Neural cell (in vitro differentiated cells): ENCODE measurements around the gene RP2. TPM values are rescaled to one million over a fixed set of nuclear protein-coding genes. Genes with fewer than 3 reads are reported as not detected.

Experiments used
- H2AFZ ChIP-seq: fragments of 200-600, 300-800 bp; sonication (generic), shearing (Covaris generic); 2 replicates; pipeline ENCODE4 v1.6.0; 2014; ENCODE audit warnings: low read depth, mild to moderate bottlenecking, antibody characterized with exemption, low read length, moderate library complexity
- H3F3A ChIP-seq: fragments of 200-600 bp; shearing (Covaris generic); 2 replicates; pipeline ENCODE4 v1.6.1; 2016; ENCODE audit warnings: mild to moderate bottlenecking, moderate library complexity, mixed read lengths, antibody characterized with exemption, low read length; ENCODE audit not compliant: insufficient read depth, poor library complexity, severe bottlenecking
- H3K27ac ChIP-seq: fragments of 200-600, 300-800 bp; sonication (generic), shearing (Covaris generic); 2 replicates; pipeline ENCODE4 v1.5.1; 2014; ENCODE audit warnings: mild to moderate bottlenecking, low read length, moderate library complexity
- H3K27me3 ChIP-seq: fragments of 300-800, 200-600 bp; sonication (generic), shearing (Covaris generic); 2 replicates; pipeline ENCODE4 v1.6.0; 2014; ENCODE audit warnings: mild to moderate bottlenecking, low read depth, low read length, moderate library complexity; ENCODE audit not compliant: insufficient read depth
- H3K36me3 ChIP-seq: fragments of 300-800, 200-600 bp; sonication (generic), shearing (Covaris generic); 2 replicates; pipeline ENCODE4 v1.5.1; 2014; ENCODE audit warnings: mild to moderate bottlenecking, antibody characterized with exemption, low read length, moderate library complexity; ENCODE audit not compliant: insufficient read depth
- H3K4me2 ChIP-seq: fragments of 300-800, 200-600 bp; sonication (generic), shearing (Covaris generic); 2 replicates; pipeline ENCODE4 v1.6.0; 2014; ENCODE audit warnings: mild to moderate bottlenecking, low read length
- H3K4me3 ChIP-seq: fragments of 300-800, 200-600 bp; sonication (generic), shearing (Covaris generic); 2 replicates; pipeline ENCODE4 v1.5.1; 2014; ENCODE audit warnings: mild to moderate bottlenecking, low read length, moderate library complexity
- H3K79me2 ChIP-seq: fragments of 200-600 bp; shearing (Covaris generic); replicated peaks from 2 replicates; pipeline ENCODE4 v1.6.0; 2014; ENCODE audit warnings: mild to moderate bottlenecking, low read length, moderate library complexity; ENCODE audit not compliant: insufficient read depth
- H3K9ac ChIP-seq: fragments of 300-800, 200-600 bp; sonication (generic), shearing (Covaris generic); 2 replicates; pipeline ENCODE4 v1.6.1; 2016; ENCODE audit warnings: mild to moderate bottlenecking, low read length, mixed read lengths
- H3K9me2 ChIP-seq: fragments of 200-600 bp; shearing (Covaris generic); 2 replicates; pipeline ENCODE4 v1.6.1; 2016; ENCODE audit warnings: mild to moderate bottlenecking, low read length, mixed read lengths; ENCODE audit not compliant: insufficient read depth
- H3K9me3 ChIP-seq: fragments of 200-600, 300-800 bp; sonication (generic), shearing (Covaris generic); 2 replicates; pipeline ENCODE4 v1.6.1; 2016; ENCODE audit warnings: mild to moderate bottlenecking, mixed run types, low read length, moderate library complexity, mixed read lengths
- H4K20me1 ChIP-seq: fragments of 200-600 bp; shearing (Covaris generic); 2 replicates; pipeline ENCODE4 v1.6.1; 2016; ENCODE audit warnings: mild to moderate bottlenecking, mixed run types; ENCODE audit not compliant: insufficient read depth
- CTCF ChIP-seq: fragments of 450-650 bp; IDR thresholded peaks from 2 replicates; pipeline ENCODE4 v1.5.1; 2014; ENCODE audit warnings: antibody characterized with exemption, mild to moderate bottlenecking, moderate library complexity; ENCODE audit not compliant: poor library complexity, severe bottlenecking
- EP300 ChIP-seq: fragments of 450-650 bp; conservative IDR thresholded peaks from 2 replicates; pipeline ENCODE4 v1.6.1; 2014; ENCODE audit warnings: antibody characterized with exemption, mild to moderate bottlenecking, moderate library complexity; ENCODE audit not compliant: poor library complexity, severe bottlenecking
- EZH2 ChIP-seq: fragments of 200-600, 300-800 bp; shearing (Covaris generic), sonication (generic); IDR thresholded peaks from 2 replicates; pipeline ENCODE4 v1.6.1; 2014; ENCODE audit warnings: antibody characterized with exemption, low read length, borderline replicate concordance, mild to moderate bottlenecking; ENCODE audit not compliant: insufficient read depth, poor library complexity, severe bottlenecking
- MXI1 ChIP-seq: fragments of 450-650 bp; conservative IDR thresholded peaks from 2 replicates; pipeline ENCODE4 v1.6.1; 2014; ENCODE audit warnings: antibody characterized with exemption, mild to moderate bottlenecking; ENCODE audit not compliant: poor library complexity, severe bottlenecking
- POLR2AphosphoS5 ChIP-seq: IDR thresholded peaks from 2 replicates; pipeline ENCODE4 v1.6.1; 2012
- RAD21 ChIP-seq: fragments of 450-650 bp; conservative IDR thresholded peaks from 2 replicates; pipeline ENCODE4 v1.6.1; 2014; ENCODE audit warnings: antibody characterized with exemption, mild to moderate bottlenecking, moderate library complexity
- REST ChIP-seq: IDR thresholded peaks from 2 replicates; pipeline ENCODE4 v1.6.1; 2012; ENCODE audit warnings: borderline replicate concordance
- SMC3 ChIP-seq: fragments of 450-650 bp; conservative IDR thresholded peaks from 2 replicates; pipeline ENCODE4 v1.6.1; 2014; ENCODE audit warnings: antibody characterized with exemption, mild to moderate bottlenecking, moderate library complexity; ENCODE audit not compliant: poor library complexity
- TAF1 ChIP-seq: IDR thresholded peaks from 2 replicates; pipeline ENCODE4 v1.6.1; 2012; ENCODE audit warnings: low read depth
- polyA plus RNA-seq: library from polyadenylated mRNA; depleted of rRNA; stranded (reverse); fragments of >200 nt; gene quantifications from 2 replicates; pipeline ENCODE4 v1.2.3, GENCODE V29; 2014

The RP2 gene
- polyA plus RNA-seq, 1 donor from 2014 or later, result 12.1 TPM

- Histone ChIP-seq H3K9me3 (no peaks in the 10 kb centered on the region), H3K79me2 (no peaks in the 10 kb centered on the region), H3K9ac (no peak overlapping the region), H3F3A (no peaks in the 10 kb centered on the region), H3K4me2 (no peak overlapping the region), H4K20me1 (no peaks in the 10 kb centered on the region), H3K36me3 (no peaks in the 10 kb centered on the region), H2AFZ (no peak overlapping the region), H3K4me3 (no peak overlapping the region), H3K27ac (no peak overlapping the region), H3K27me3 (no peaks in the 10 kb centered on the region), H3K9me2 (no peaks in the 10 kb centered on the region)
- no peak for TF ChIP-seq EP300
- TF ChIP-seq RAD21, result no peak
- no peak for TF ChIP-seq REST
- TF ChIP-seq SMC3, result no peak
These were observed 40.1 kb downstream of the RP2 start for GRCh38 chrX:46876901-46877300.

- TF ChIP-seq SMC3, result no peak
- no peak for TF ChIP-seq EP300
- no peak for TF ChIP-seq TAF1
- no peak overlapping the region for H3K4me2 ChIP-seq
- no peaks in the 10 kb centered on the region for H3K27me3 ChIP-seq
- no peaks in the 10 kb centered on the region for H3K79me2 ChIP-seq
- H3K27ac ChIP-seq, result no peak overlapping the region
- H3F3A ChIP-seq, result no peaks in the 10 kb centered on the region
- H3K9ac ChIP-seq, result no peak overlapping the region
- no peaks in the 10 kb centered on the region for H4K20me1 ChIP-seq
- H3K9me3 ChIP-seq, result no peaks in the 10 kb centered on the region
- H3K9me2 ChIP-seq, result no peaks in the 10 kb centered on the region
- H2AFZ ChIP-seq, result no peak overlapping the region
- no peaks in the 10 kb centered on the region for H3K36me3 ChIP-seq
- H3K4me3 ChIP-seq, result no peak overlapping the region
These were observed 45.4 kb downstream of the RP2 start for GRCh38 chrX:46882266-46882665.

- H2AFZ ChIP-seq, result no peak overlapping the region
- no peak for TF ChIP-seq REST
- TF ChIP-seq TAF1, result no peak
- TF ChIP-seq SMC3, result no peak
- no peak for TF ChIP-seq EP300
- TF ChIP-seq MXI1, result no peak
- no peak for TF ChIP-seq POLR2AphosphoS5
- TF ChIP-seq CTCF, result no peak
- TF ChIP-seq RAD21, result no peak
- TF ChIP-seq EZH2, result no peak
- H3K27me3 ChIP-seq, result no peaks in the 10 kb centered on the region
- no peak overlapping the region for H3K4me3 ChIP-seq
- H3K4me2 ChIP-seq, result no peak overlapping the region
- H3K9me2 ChIP-seq, result no peaks in the 10 kb centered on the region
- H3K27ac ChIP-seq, result no peak overlapping the region
- no peaks in the 10 kb centered on the region for H4K20me1 ChIP-seq
- H3K36me3 ChIP-seq, result no peaks in the 10 kb centered on the region
- no peaks in the 10 kb centered on the region for H3K9me3 ChIP-seq
- no peaks in the 10 kb centered on the region for H3K79me2 ChIP-seq
- H3F3A ChIP-seq, result no peaks in the 10 kb centered on the region
- H3K9ac ChIP-seq, result no peak overlapping the region
These were observed 48.0 kb downstream of the RP2 start for GRCh38 chrX:46884799-46885198.
